ENCODE data around the gene GMPPB.
"Not testable (repeated sequence)": the region's sequence is repeated elsewhere in the genome, so short reads cannot be mapped to it uniquely, and the experiment has no call there.

The GMPPB gene

GRCh38 chr3:49694409-49695070 is 29.2 kb downstream of the GMPPB start:
- not testable (repeated sequence) for H3K36me3 Mint-ChIP-seq; H3K4me3 Mint-ChIP-seq; H3K27me3 Mint-ChIP-seq; H3K27ac Mint-ChIP-seq; H3K9me3 Mint-ChIP-seq (ENCODE audit: low read depth)
- peaks cover 21% of the 10 kb centered on the region for H3K4me1 Mint-ChIP-seq (ENCODE audit: low read depth)

GRCh38 chr3:49691481-49691880 is 32.3 kb downstream of the GMPPB start:
- H3K27me3 Mint-ChIP-seq; H3K36me3 Mint-ChIP-seq; H3K9me3 Mint-ChIP-seq (ENCODE audit: low read depth); H3K27ac Mint-ChIP-seq: not testable (repeated sequence)
- Mint-ChIP-seq H3K4me3 (peak overlapping the region; percentile 94), H3K4me1 (ENCODE audit: low read depth) (peaks cover 32% of the 10 kb centered on the region)

DNA sequence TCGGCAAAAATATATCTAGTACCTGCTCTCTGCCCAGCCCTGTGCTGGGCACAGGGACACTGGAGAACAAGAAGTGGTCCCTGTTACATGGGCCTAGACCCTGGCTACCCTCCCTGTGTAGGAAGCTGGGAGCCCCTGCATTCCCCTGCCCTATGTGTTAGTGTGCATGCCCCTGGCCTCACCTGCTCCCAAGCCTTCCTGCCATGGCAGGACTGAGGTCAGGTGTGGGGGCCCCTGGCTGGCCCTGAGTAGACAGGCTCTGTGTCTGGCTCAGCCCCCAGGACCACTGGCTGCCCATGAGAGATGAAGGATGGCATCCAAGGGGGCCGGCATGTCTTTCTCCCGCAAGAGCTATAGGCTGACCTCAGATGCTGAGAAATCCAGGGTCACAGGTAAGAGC is 32.9 kb downstream of the GMPPB start:
- H3K27ac Mint-ChIP-seq; H3K9me3 Mint-ChIP-seq (ENCODE audit: low read depth): not testable (repeated sequence)
- peaks cover 33% of the 10 kb centered on the region for H3K4me1 Mint-ChIP-seq (ENCODE audit: low read depth)

GRCh38 chr3:49689908-49690624 is 33.7 kb downstream of the GMPPB start:
- H3K4me3 Mint-ChIP-seq = peak overlapping the region; percentile 94
- H3K27ac Mint-ChIP-seq = peak overlapping the region; percentile 95
- H3K4me1 Mint-ChIP-seq (ENCODE audit: low read depth) = peaks cover 33% of the 10 kb centered on the region
- not testable (repeated sequence) for H3K36me3 Mint-ChIP-seq; H3K27me3 Mint-ChIP-seq; H3K9me3 Mint-ChIP-seq (ENCODE audit: low read depth)

More for the DNA sequence above, 32.9 kb downstream of the GMPPB start:
- H3K4me3 Mint-ChIP-seq = peak overlapping the region; percentile 94
- H3K27me3 Mint-ChIP-seq, H3K36me3 Mint-ChIP-seq: not testable (repeated sequence)

- H3K4me1 Mint-ChIP-seq (ENCODE audit: low read depth) = peaks cover 33% of the 10 kb centered on the region
- H3K27me3 Mint-ChIP-seq = no peaks in the 10 kb centered on the region
- no peaks in the 10 kb centered on the region for H3K36me3 Mint-ChIP-seq
- H3K9me3 Mint-ChIP-seq (ENCODE audit: low read depth) = no peaks in the 10 kb centered on the region
- peak within 1 kb of the TSS; percentile 94 for H3K4me3 Mint-ChIP-seq
- H3K27ac Mint-ChIP-seq = peak within 1 kb of the TSS; percentile 95
Measured at GRCh38 chr3:49689046-49689907, 34.5 kb downstream of the GMPPB start, which contains the start of the genes MST1 and RNF123. Gene MST1 (minus strand): TSS chr3:49689474. CDS start chr3:49688691, 783 bp downstream. Gene RNF123 (plus strand): TSS chr3:49689557. CDS start chr3:49691166, 1,609 bp downstream.

GRCh38 chr3:49688338-49689045 is 35.3 kb downstream of the GMPPB start:
- Mint-ChIP-seq H3K27ac (peak overlapping the region; percentile 95), H3K4me3 (peak overlapping the region; percentile 94), H3K4me1 (ENCODE audit: low read depth) (peaks cover 29% of the 10 kb centered on the region)
- not testable (repeated sequence) for H3K9me3 Mint-ChIP-seq (ENCODE audit: low read depth); H3K27me3 Mint-ChIP-seq; H3K36me3 Mint-ChIP-seq

GRCh38 chr3:49687424-49687795 is 36.3 kb downstream of the GMPPB start:
- H3K4me1 Mint-ChIP-seq (ENCODE audit: low read depth) = peaks cover 27% of the 10 kb centered on the region
- H3K27me3 Mint-ChIP-seq; H3K9me3 Mint-ChIP-seq (ENCODE audit: low read depth); H3K27ac Mint-ChIP-seq; H3K36me3 Mint-ChIP-seq: not testable (repeated sequence)
- peak overlapping the region; percentile 46 for H3K4me3 Mint-ChIP-seq

DNA sequence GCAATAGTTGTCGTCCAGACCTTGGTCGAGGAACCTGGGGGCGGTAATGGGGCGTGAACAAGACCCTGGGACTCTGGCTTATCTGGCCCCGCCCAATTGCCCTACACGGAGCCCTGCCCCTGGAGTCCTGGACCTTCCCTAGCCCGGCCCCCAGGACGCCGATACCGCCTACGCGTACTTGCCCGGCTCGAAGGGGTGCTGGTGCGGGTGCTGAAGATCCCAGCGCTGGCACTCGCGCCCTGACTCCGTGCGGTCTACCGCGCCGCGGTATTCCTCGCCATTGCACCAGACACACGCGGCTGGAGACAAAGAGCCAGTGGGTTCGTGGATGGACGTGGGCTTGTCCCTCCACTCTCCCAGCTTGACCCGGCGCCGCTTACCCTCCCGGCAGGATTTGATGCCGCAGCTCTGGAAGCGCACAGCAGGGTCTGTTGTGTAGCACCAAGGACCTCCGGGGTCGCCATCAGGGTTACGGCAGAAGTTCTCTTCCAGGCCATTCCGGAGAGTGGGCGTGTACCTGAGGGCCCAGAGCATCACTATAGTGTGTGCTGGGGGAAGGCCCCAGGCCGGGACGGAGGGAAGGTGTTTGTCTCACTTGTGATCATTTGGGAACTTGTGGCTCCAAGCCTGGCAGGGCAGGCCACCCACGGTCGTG is 36.9 kb downstream of the GMPPB start:
- not testable (repeated sequence) for H3K9me3 Mint-ChIP-seq (ENCODE audit: low read depth); H3K36me3 Mint-ChIP-seq; H3K27me3 Mint-ChIP-seq; H3K27ac Mint-ChIP-seq
- Mint-ChIP-seq H3K4me1 (ENCODE audit: low read depth) (peaks cover 27% of the 10 kb centered on the region), H3K4me3 (peak overlapping the region; percentile 46)

GRCh38 chr3:49686346-49686745 is 37.4 kb downstream of the GMPPB start:
- Mint-ChIP-seq H3K4me1 (ENCODE audit: low read depth) (peaks cover 27% of the 10 kb centered on the region), H3K4me3 (peak overlapping the region; percentile 66)
- not testable (repeated sequence) for H3K9me3 Mint-ChIP-seq (ENCODE audit: low read depth); H3K27me3 Mint-ChIP-seq; H3K27ac Mint-ChIP-seq; H3K36me3 Mint-ChIP-seq

- not testable (repeated sequence) for H3K9me3 Mint-ChIP-seq (ENCODE audit: low read depth); H3K36me3 Mint-ChIP-seq; H3K4me3 Mint-ChIP-seq; H3K27ac Mint-ChIP-seq; H3K27me3 Mint-ChIP-seq
- peaks cover 22% of the 10 kb centered on the region for H3K4me1 Mint-ChIP-seq (ENCODE audit: low read depth)
Measured at GRCh38 chr3:49685846-49686245, 37.9 kb downstream of the GMPPB start.

- not testable (repeated sequence) for H3K9me3 Mint-ChIP-seq (ENCODE audit: low read depth); H3K36me3 Mint-ChIP-seq; H3K27me3 Mint-ChIP-seq; H3K27ac Mint-ChIP-seq
- Mint-ChIP-seq H3K4me1 (ENCODE audit: low read depth) (peaks cover 16% of the 10 kb centered on the region), H3K4me3 (peak overlapping the region; percentile 52)
Measured at GRCh38 chr3:49685103-49685502, 38.6 kb downstream of the GMPPB start.

- not testable (repeated sequence) for H3K27me3 Mint-ChIP-seq; H3K27ac Mint-ChIP-seq; H3K4me3 Mint-ChIP-seq; H3K36me3 Mint-ChIP-seq; H3K9me3 Mint-ChIP-seq (ENCODE audit: low read depth)
- H3K4me1 Mint-ChIP-seq (ENCODE audit: low read depth) = peaks cover 16% of the 10 kb centered on the region
Measured at GRCh38 chr3:49684453-49684852, 39.3 kb downstream of the GMPPB start.

GRCh38 chr3:49683162-49683561 is 40.6 kb downstream of the GMPPB start:
- peaks cover 9% of the 10 kb centered on the region for H3K4me1 Mint-ChIP-seq (ENCODE audit: low read depth)
- no peak overlapping the region for H3K4me3 Mint-ChIP-seq
- H3K27ac Mint-ChIP-seq = no peak overlapping the region
- no peaks in the 10 kb centered on the region for H3K9me3 Mint-ChIP-seq (ENCODE audit: low read depth)
- H3K36me3 Mint-ChIP-seq = peaks cover 2% of the 10 kb centered on the region
- H3K27me3 Mint-ChIP-seq = no peaks in the 10 kb centered on the region

GRCh38 chr3:49681543-49681942 is 42.2 kb downstream of the GMPPB start:
- H3K36me3 Mint-ChIP-seq = peaks cover 2% of the 10 kb centered on the region
- no peak overlapping the region for H3K27ac Mint-ChIP-seq
- H3K4me3 Mint-ChIP-seq = no peak overlapping the region
- H3K27me3 Mint-ChIP-seq = no peaks in the 10 kb centered on the region
- H3K9me3 Mint-ChIP-seq (ENCODE audit: low read depth) = no peaks in the 10 kb centered on the region
- H3K4me1 Mint-ChIP-seq (ENCODE audit: low read depth) = peaks cover 16% of the 10 kb centered on the region
